ENCODE data around the gene ALOX12. TPM values are rescaled to one million over a fixed set of nuclear protein-coding genes. Genes with fewer than 3 reads are reported as not detected.
"Not testable (repeated sequence)": the region's sequence is repeated elsewhere in the genome, so short reads cannot be mapped to it uniquely, and the experiment has no call there.

The ALOX12 gene
- total RNA-seq, 1 experiment from 2014 or later = not detected

GRCh38 chr17:7038025-7038862 is 42.4 kb downstream of the ALOX12 start:
- no peak for DNase-seq (ENCODE audit: low read depth)
- in situ Hi-C loops (cut with HindIII; ENCODE audit: low pct_unique_long_range_greater_than_20kb, low sequenced_read_pairs) = no loop called here

DNA sequence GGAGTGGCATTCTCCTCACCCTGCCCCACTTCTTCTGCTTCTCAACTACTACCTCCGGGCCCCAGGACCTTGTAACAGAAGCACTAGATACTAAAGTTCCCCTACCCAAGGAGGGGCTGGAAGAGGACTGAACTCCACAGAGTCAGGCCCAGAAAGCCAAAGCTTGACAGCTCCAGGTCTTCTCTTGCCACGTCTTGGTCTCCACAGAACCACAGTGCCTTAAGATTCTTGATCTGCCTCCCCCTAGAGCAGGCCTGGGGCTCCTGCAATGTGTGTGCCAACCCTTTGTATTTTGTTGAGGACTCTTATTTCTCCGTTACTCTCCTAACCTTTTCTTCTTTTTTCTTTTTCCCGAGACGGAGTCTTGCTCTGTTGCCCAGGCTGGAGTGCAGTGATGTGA is 44.0 kb downstream of the ALOX12 start:
- in situ Hi-C loops (cut with HindIII; ENCODE audit: low pct_unique_long_range_greater_than_20kb, low sequenced_read_pairs) = no loop called here
- no peak for DNase-seq (ENCODE audit: low read depth)

DNA sequence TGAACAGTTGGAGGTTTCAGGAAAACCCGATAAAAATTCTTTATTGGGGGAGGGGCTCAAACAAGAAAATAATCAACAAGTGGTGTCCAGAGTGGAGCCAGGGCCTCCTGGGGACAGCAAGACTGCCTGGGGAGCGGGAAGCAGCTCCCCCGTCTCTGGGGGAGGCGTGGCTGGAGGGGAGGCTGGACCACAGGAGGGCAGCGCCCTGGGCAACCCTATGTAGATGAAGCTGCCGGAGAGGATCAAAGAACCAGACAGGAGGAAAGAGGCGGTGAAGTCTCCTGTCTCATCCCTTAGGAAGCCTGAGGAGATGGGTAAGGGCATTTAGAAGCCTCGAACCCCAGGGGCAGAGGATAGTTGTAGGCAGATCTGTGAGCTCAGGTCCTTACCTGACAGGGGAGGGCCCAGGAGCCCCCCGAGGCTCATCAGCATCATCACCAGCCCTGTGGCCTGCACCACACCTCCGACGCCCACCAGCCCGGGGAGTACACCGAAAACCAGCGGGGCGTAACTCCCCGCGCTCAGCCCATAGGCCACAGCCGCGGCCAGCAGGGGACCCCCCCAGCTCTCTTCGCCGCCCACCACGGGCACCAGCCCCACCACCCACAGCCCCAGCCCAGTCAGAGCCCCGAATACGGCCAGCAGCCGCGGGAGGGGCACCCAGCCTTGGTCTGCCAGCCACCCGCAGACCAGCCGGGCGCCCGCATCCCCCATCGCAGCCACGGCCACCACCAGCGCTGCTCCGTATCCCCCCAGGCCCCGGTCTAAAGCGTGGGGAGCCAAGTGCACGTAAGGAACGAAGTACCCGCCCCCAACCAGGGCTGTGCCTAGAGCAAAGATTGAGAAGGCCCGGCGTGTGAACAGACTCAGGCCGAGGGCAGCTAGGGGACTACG is 46.0 kb downstream of the ALOX12 start:
- DNase-seq (ENCODE audit: low read depth) = no peak
- in situ Hi-C loops (cut with HindIII; ENCODE audit: low pct_unique_long_range_greater_than_20kb, low sequenced_read_pairs) = no loop called here

GRCh38 chr17:7042501-7043181 is 46.8 kb downstream of the ALOX12 start:
- in situ Hi-C loops (cut with HindIII; ENCODE audit: low pct_unique_long_range_greater_than_20kb, low sequenced_read_pairs) = no loop called here
- no peak for DNase-seq (ENCODE audit: low read depth)

- DNase-seq (ENCODE audit: low read depth) = no peak
Measured at GRCh38 chr17:7043182-7043496, 47.3 kb downstream of the ALOX12 start.

GRCh38 chr17:7043497-7044198 is 47.8 kb downstream of the ALOX12 start, which contains the start of gene SLC16A11:
Gene SLC16A11, minus strand, starts transcription at chr17:7044092. Its CDS starts 579 bp downstream, at chr17:7043513.
- in situ Hi-C loops (cut with HindIII; ENCODE audit: low pct_unique_long_range_greater_than_20kb, low sequenced_read_pairs) = no loop called here
- DNase-seq (ENCODE audit: low read depth) = no peak

More at GRCh38 chr17:7043182-7043496, 47.3 kb downstream of the ALOX12 start:
- in situ Hi-C loops (cut with HindIII; ENCODE audit: low pct_unique_long_range_greater_than_20kb, low sequenced_read_pairs) = no loop called here

DNA sequence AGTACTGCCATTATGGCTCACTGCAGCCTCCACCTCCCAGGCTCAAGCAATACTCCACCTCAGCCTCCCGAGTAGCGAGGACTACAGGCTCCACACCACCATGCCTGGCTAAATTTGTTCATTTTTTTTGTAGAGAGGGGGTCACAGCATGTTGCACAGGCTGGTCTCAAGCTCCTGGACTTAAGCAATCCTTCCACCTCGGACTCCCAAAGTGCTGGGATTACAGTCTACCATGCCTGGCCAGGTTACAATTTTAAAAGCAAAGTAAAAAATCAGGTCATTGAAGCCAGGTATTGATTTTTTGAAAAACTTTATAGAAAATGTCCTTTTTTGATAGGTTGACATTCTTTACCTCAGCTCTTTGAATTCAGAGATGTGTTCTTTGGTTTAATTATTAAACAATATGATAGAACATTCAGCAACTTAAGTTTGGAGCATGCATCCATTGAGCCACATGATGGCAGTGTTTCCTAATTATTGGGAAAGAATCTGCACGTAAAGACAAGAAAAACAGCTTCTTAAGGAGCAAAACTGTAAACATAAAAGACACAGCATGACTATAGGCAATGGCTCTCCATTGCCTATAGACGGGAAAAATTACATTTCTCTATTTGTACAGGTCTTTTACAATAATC is 49.8 kb downstream of the ALOX12 start:
- in situ Hi-C loops (cut with HindIII; ENCODE audit: low pct_unique_long_range_greater_than_20kb, low sequenced_read_pairs) = no loop called here
- peak; percentile 63 for DNase-seq (ENCODE audit: low read depth)

DNA sequence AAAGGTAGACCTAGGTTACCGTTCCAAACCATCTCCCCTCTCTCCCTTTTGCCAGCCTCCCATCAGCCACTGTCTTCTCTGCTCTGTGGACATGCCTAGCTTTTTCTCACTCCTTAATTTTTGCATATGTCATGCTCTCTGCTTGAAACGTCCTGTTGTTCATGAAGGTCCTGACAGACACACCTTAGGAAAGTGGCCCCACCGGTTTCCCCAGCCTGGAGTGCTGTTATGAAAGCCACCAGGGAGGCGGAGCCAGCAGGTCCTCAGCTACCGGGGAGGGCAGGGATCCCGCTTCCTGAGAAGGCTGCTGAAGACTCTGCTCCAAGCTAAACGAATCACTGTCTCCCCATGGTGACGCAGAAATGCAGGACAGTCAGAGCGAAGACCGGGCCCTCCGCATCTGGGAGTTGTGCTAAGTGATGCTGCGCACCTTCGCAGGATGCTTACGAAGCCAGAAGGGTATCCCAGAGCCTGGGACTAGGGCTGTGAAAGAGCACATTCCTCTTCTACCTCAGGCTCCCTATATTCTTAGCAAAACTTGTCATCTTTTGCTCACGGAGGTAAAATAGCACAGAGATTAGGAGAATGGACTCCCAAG is 50.4 kb downstream of the ALOX12 start:
- in situ Hi-C loops (cut with HindIII; ENCODE audit: low pct_unique_long_range_greater_than_20kb, low sequenced_read_pairs) = no loop called here

DNA sequence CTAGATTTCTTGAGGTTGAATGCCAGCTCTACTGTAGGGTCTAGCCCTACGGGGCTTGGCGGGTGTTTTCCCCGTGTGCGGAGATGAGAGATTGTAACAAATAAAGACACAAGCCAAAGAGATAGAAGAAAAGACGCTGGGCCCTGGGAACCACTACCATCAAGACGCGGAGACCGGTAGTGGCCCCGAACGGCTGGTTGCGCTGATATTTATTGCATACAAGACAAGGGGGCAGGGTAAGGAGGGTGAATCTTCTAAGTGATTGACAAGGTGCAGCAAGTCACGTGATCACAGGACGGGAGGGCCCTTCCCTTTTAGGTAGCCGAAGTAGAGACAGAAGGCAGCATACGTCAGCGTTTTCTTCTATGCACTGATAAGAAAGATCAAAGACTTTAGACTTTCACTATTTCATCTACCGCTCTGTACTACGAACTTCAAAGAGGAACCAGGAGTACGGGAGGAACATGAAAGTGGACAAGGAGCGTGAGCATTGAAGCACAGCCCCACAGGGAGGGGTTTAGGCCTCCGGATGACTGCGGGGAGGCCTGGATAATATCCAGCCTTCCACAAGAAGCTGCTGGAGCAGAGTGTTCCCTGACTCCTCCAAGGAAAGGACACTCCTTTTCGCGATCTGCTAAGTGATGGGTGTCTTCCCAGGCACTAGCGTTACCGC is 51.0 kb downstream of the ALOX12 start:
- in situ Hi-C loops (cut with HindIII; ENCODE audit: low pct_unique_long_range_greater_than_20kb, low sequenced_read_pairs); DNase-seq (ENCODE audit: low read depth): not testable (repeated sequence)

More for the DNA sequence above, 50.4 kb downstream of the ALOX12 start:
- no peak for DNase-seq (ENCODE audit: low read depth)

GRCh38 chr17:7047566-7047965 is 51.7 kb downstream of the ALOX12 start:
- DNase-seq (ENCODE audit: low read depth) = no peak
- in situ Hi-C loops (cut with HindIII; ENCODE audit: low pct_unique_long_range_greater_than_20kb, low sequenced_read_pairs) = no loop called here

DNA sequence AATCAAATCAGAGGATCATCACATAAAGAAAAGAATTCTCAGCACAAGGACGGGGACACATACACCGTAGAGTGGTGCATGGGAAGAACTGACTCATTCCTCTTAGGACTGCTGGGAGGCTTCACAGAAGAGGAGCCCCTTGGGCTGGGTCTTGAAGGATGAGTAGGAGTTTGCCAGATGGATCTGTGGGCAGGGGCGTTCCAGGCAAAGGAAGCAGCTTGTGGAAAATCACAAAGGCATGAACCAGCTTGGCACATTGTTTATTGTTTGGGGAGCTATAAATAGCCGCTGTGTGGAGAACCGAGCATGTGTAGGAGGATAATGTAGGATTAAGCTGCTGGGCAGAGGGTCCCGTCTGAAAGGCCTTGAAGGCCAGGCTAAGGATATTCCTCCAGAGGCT is 53.1 kb downstream of the ALOX12 start:
- in situ Hi-C loops (cut with HindIII; ENCODE audit: low pct_unique_long_range_greater_than_20kb, low sequenced_read_pairs) = no loop called here
- DNase-seq (ENCODE audit: low read depth) = no peak

GRCh38 chr17:7050583-7050982 is 54.7 kb downstream of the ALOX12 start:
- DNase-seq (ENCODE audit: low read depth); in situ Hi-C loops (cut with HindIII; ENCODE audit: low pct_unique_long_range_greater_than_20kb, low sequenced_read_pairs): not testable (repeated sequence)

DNA sequence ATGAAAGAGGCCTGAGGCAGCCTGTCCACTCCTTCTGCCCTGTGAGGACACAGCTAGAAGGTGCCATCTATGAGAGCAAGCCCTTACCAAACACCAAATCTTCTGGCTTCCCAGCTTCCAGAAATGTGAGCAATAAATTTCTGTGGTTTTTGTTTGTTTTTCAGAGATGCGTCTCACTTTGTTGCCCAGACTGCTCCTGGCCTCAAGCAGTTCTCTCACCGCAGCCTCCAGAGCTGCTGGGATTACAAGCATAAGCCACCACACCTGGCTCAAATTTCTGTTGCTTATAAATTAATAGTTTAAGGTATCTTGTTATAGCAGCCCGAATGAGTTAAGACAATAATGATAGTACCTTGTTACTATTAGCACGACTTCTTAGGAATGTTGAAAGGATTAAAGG is 60.5 kb downstream of the ALOX12 start:
- in situ Hi-C loops (cut with HindIII; ENCODE audit: low pct_unique_long_range_greater_than_20kb, low sequenced_read_pairs) = no loop called here
- DNase-seq (ENCODE audit: low read depth) = peak; percentile 74

GRCh38 chr17:7058831-7059447 is 63.1 kb downstream of the ALOX12 start:
- DNase-seq (ENCODE audit: low read depth) = peak; percentile 42
- in situ Hi-C loops (cut with HindIII; ENCODE audit: low pct_unique_long_range_greater_than_20kb, low sequenced_read_pairs) = no loop called here
